Measurements from ENCODE around the gene MFSD8.
"Not testable (repeated sequence)": the region's sequence is repeated elsewhere in the genome, so short reads cannot be mapped to it uniquely, and the experiment has no call there.

Gene MFSD8

DNA sequence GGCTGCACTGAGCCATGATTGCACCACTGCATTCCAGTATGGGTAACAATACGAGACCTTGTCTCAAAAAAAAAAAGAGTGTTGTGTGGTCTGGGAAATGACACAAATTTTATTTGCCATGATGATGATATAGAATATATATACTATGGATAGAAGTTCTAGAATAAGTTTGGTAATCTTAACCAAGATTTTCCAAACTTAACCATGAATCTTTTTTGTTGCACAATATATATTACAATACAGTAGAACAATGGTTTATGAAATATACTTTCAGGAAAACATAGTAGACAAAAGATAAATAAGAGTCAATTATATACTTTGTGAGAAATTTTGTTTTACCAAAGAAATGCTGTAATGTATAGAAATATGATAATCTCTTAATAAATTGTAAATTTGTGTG lies 34.8 kb downstream of the MFSD8 start:
- no peak for DNase-seq

DNA sequence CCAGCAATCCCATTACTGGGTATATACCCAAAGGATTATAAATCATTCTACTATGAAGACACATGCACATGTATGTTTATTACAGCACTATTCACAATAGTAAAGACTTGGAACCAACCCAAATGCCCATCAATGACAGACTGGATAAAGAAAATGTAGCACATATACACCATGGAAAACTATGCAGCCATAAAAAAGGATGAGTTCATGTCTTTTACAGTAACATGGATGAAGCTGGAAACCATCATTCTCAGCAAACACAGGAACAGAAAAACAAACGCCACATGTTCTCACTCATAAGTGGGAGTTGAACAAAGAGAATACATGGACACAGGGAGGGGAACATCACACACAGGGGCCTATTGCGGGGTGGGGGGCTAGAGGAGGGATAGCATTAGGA lies 39.3 kb downstream of the MFSD8 start:
- DNase-seq: not testable (repeated sequence)

DNA sequence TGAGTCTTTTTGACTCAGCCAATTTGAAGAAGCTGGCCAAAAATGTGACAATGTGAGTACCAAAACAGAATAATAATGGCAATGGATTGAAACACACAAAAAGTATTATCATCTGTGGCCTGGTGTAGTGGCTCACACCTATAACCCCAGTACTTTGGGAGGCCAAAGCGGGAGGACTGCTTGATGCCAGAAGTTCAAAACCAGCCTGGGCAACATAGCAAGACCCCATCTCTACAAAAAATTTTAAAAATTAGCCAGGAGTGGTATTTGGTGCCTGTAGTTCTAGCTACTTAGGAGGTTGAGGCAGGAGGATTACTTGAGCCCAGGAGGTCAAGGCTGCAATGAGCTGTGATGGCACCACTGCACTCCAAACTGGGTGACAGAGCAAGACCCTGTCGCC lies 42.7 kb downstream of the MFSD8 start:
- DNase-seq: no peak

DNA sequence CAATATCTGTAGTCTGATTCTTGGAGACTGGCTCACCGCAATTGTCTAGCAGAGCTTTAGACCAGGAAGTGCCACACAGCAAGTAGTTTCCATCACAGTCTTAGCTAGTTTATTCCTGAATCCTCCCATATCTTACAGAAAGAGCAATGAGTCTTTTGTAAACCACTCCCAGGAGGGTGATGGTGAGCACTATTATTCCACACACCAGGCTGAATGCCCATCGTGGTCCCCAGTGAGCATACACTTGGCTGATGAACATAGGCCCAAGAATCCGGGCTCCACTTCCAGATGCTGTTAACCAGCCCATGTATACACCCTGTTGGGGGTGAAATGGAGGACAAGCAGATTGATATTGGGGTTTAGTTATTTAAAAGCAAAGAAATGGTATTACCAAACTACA lies 44.5 kb downstream of the MFSD8 start:
- DNase-seq: no peak

DNA sequence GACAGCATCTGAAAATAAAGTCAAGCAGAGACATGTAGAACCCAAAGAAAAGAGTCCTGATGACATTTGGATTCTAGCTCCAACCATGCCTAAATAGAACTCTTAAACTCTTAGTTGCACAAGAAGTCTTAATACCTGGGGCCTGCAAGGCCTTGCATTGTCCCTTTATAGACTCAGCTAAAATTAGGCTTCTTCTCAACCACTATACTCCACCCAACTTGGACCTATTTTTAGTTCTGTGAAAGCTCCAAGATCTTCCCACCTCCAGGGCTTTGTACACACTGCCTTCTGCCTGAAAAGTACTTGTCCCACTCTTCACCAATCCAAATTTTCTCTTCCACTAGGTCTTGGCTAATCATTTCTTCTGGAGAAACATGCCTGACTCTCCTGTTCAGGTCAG lies 47.8 kb downstream of the MFSD8 start:
- DNase-seq: no peak

DNA sequence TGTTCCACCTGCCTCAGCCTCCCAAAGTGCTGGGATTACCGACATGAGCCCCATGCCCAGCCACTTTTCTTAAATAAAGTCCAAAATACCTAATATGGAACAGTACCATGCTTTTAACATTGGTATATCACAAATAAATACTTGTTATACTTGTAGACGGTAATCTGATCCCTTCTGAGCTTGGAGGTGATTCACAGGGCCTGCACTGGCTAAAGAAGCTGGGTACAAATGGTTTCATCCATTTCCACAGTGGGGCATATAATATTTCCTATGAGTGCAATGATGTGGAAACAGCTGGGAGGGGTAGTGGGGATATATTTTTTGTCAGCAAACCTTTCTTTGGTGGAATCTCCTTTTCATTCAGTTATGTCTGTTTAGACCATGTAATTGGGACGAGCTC lies 48.5 kb downstream of the MFSD8 start:
- DNase-seq: no peak

DNA sequence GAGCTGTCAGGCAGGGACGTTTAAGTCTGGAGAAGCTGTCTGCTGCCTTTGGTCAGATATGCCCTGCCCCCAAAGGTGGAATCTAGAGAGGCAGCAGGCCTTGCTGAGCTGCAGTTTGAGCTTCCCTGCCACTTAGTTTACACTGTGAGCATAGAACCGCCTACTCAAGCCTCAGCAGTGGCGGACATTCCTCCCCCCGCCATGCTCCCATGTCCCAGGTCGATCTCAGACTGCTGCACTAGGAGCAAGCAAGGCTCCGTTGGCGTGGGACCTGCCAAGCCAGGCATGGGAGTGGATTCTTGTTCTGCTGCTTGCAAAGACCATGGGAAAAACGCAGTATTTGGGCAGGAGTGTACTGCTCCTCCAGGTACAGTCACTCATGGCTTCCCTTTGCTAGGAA lies 59.9 kb downstream of the MFSD8 start:
- no peak for DNase-seq

DNA sequence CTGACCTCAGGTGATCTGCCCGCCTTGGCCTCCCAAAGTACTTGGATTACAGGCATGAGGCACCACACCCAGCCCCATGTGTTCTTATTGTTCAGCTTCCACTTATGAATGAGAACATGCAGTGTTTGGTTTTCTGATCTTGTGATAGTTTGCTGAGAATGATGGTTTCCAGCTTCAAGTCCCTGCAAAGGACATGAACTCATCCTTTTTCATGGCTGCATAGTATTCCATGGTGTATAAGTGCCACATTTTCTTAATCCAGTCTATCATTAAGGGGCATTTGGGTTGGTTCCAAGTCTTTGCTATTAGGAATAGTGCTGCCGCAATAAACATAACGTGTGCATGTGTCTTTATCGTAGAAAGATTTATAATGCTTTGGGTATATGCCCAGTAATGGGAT lies 65.3 kb downstream of the MFSD8 start:
- DNase-seq: not testable (repeated sequence)

DNA sequence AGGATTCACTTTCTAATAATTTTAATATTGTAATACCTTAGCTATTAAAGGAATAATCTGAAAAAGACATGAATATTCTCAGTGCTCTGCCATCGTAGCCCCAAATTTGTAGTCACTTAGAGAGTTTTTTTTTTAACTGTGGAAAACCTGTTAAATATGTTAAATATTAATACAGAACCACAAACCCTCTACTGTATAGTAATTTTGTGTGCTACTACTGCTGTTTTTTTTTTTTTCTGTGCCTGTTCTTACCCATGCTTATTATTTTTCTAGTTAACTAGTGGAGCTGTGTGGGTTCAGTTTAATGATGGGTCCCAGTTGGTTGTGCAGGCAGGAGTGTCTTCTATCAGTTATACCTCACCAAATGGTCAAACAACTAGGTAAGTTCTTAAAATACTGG lies 68.4 kb downstream of the MFSD8 start:
- DNase-seq: no peak

DNA sequence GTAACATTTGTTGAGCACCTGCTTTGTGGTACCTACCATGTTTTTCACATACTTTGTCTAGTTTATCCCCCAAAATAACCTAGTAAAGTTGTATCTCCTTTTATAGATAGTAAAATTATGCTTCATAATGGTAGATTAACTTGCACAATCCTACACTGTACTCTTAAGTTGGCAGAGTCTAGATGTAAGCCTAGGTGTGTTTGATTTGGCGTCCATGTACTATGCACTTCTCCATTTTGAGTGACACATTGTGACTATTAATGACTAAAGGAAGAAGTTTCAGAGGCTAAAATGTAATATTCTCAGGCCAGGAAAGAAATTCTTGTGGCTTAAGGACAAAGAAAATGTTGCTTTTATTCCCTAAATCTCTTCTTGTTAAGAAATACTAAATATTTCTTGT lies 68.9 kb downstream of the MFSD8 start:
- DNase-seq: no peak

DNA sequence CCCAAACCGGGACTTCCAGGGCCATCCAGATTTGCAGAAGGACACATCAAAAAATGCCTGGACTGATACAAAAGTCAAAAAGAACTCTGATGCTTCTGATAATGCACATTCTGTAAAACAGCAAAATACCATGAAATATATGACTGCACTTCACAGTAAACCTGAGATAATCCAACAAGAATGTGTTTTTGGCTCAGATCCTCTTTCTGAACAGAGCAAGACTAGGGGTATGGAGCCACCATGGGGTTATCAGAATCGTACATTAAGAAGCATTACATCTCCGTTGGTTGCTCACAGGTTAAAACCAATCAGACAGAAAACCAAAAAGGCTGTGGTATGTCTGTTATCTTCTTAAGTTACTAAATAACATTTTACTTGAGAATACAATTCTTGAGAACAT lies 75.1 kb downstream of the MFSD8 start:
- DNase-seq: no peak

DNA sequence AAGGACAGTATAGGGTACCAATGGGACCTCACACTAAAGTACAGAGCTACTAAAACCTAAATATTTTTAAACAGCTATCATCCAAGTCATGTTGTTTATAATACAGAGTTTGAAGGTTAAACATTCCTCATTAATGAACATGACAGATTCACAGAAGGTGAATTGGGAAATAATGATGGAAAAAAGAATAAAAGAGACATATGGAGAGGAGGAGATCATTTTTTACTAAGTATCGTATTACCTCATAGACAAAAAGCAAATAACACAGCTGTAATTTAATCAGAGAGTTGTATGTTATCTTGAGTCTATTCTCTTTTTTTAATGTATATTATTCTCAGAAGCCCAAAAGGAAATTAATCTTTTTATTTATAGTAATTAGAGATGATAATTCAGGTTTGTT lies 76.4 kb downstream of the MFSD8 start:
- no peak for DNase-seq

DNA sequence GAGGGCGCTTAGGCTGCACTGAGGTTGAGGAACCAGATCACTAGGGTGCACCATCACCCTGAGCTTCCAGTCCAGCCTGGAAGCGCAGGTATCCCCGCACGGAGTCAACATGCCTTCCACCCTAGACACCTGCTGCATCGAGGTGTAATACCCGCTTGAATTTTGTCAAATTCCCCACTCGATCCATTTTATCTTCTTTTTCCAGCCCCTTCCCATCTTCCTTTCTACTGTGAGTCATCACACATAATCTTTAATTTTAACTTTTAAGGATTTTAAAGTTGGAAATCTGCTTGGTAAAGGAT lies 83.5 kb downstream of the MFSD8 start:
- DNase-seq: no peak

DNA sequence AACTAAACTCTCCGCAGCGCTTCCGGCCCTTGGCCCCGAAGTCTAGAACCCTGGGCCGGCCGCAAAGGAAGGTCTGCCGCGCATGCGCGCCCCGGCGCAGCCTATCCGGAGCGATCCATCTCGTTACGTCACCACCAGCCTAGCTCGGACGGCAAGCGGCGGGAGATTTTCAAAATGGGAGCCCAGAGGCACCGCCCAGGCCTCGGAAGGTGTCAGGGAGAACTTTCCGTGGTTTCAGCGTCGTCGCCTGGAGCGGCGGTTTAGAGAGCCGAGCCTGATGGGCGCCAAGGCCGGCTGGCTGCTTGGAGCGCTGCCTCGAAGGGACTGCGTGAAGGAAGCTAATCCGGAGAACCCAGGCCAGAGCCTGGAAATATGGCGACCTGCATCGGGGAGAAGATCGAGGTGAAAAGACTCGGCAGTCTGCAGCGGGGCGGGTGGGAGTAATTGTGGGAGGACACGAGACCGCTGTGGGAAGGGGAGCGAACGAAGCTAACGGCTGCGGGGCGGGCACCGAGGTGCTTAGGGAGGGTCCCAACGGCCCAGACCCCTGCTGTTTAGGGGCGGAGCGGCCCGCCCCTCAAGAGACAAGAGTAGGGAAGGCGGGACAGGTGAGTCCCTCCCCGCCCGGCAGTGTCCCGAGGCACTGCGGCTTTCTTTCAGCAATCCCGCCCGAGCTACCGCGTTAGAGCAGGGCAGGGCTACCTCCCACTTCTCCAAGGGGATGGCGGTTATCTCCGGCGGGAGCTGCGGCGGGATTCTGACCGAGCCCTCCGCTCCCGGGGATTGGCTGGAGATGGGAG lies 84.0 kb downstream of the MFSD8 start, which contains the start of gene PLK4:
Gene PLK4, plus strand, starts transcription at position 131 of the 800 bp plus-strand sequence. Its CDS starts 242 bp downstream, at position 373.
- DNase-seq: peak; percentile 63

DNA sequence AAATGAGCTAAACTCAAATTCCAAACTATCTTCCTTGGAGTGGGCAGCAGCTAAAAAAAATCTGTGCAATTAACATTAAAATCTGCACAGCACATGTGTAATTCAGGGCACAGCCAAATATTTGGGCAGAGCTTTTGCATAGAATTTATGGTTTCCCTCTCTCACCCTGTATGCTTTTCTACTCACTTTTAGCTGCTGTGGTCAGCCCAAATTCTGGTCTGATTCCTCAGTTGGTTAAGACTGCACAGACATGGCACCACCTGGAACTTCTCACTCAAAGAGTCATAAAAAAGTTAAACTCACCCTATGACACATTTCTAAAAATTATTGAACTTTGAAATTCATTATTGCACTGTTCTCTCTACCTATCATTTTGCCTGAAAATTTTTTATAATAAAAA lies 89.2 kb downstream of the MFSD8 start:
- DNase-seq: no peak

DNA sequence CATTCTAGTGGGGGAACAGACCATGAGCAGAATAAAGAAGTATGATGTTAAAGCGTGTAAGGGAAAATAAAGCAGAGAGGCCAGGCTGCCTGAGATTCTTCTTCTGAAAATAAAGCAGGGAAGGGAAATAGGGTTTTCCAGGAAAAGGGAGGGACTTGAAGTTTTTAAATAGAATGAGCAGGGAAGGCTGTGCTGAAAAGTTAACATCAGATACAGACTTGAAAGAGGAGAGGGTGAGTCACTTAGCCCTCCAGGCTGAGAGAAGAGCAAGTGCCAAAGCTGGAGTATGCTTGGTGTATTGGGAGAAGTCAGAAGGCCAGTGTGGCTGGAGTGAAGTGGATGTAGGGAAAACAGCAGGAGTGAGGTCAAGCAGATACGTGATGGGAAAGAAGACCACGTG lies 94.3 kb downstream of the MFSD8 start:
- no peak for DNase-seq

DNA sequence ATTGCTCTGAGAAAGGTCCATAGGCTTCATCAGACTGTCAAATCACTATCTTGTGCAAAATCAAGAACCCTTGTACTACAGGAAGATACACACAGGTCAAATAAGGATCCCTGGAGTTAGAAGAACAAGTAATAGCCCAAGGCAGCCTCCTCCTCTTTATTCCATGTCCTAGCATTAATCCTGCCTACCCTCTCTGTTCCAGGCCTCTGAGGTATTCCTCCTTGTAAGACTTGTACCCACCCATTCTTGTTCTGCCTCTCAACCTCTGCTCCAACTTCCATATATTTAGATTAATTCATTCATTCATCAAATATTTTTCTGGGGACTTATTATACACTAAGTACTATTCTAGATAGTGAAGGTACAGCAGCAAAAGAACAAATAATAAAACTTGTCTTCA lies 94.7 kb downstream of the MFSD8 start:
- DNase-seq: no peak

DNA sequence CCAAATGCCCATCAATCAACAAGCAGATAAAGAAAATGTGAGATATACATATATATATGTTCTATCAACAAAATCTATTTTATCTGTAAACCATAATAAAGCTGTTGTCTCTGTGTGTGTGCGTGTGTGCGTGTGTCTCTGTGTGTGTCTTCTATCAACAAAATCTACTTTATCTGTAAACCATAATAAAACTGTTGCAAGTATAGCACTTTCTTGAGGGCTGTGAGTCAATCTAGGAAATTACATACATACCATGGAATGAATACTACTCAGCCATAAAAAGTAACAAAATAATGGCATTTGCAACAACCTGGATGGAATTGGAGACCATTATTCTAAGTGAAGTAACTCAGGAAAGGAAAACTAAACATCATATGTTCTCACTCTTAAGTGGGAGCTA lies 96.8 kb downstream of the MFSD8 start:
- DNase-seq: no peak

Measured in NCI-H2081 treated with DMSO at 0.1 percent for 48 hours (cell line).